ENCODE measurements around the gene AP1B1.

The AP1B1 gene

DNA sequence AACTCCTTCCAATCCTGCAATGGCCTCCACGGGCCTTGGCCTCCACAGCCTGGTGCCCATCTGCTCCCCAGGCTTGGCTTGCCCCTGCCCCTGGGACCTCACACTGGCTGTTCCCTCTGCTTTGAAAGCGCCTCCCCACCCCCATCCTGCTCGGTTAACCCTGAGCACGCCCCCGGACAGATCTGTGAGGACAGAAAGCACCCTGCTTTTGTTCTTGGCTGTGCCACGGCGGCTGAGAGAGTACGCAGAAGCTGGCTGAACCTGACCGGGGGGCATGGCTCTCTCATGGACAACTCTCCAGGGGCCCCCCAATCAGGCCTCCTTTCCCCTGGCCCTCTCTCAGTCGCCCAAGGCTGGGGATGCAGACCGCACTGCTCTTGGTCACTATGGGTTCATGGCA is 52.7 kb downstream of the AP1B1 start:
- Histone ChIP-seq H3K27me3 (ENCODE audit: control insufficient read depth, insufficient read depth, low read length) (no peaks in the 10 kb centered on the region), H3K4me1 (ENCODE audit: control insufficient read depth, insufficient read depth, low read length) (no peaks in the 10 kb centered on the region), H3K9me3 (ENCODE audit: control insufficient read depth, low read length) (no peaks in the 10 kb centered on the region), H3K9ac (ENCODE audit: low read length) (no peak overlapping the region), H3K4me3 (ENCODE audit: low read length) (no peak overlapping the region), H3K36me3 (ENCODE audit: control insufficient read depth, insufficient read depth, low read length) (peaks cover 22% of the 10 kb centered on the region)

- H3K4me3 ChIP-seq (ENCODE audit: low read length): no peak overlapping the region
- no peaks in the 10 kb centered on the region for H3K27me3 ChIP-seq (ENCODE audit: control insufficient read depth, insufficient read depth, low read length)
- H3K4me1 ChIP-seq (ENCODE audit: control insufficient read depth, insufficient read depth, low read length): no peaks in the 10 kb centered on the region
- no peak overlapping the region for H3K9ac ChIP-seq (ENCODE audit: low read length)
- peaks cover 14% of the 10 kb centered on the region for H3K36me3 ChIP-seq (ENCODE audit: control insufficient read depth, insufficient read depth, low read length)
- H3K9me3 ChIP-seq (ENCODE audit: control insufficient read depth, low read length): no peaks in the 10 kb centered on the region
Observed at GRCh38 chr22:29334696-29335344, 53.5 kb downstream of the AP1B1 start.

DNA sequence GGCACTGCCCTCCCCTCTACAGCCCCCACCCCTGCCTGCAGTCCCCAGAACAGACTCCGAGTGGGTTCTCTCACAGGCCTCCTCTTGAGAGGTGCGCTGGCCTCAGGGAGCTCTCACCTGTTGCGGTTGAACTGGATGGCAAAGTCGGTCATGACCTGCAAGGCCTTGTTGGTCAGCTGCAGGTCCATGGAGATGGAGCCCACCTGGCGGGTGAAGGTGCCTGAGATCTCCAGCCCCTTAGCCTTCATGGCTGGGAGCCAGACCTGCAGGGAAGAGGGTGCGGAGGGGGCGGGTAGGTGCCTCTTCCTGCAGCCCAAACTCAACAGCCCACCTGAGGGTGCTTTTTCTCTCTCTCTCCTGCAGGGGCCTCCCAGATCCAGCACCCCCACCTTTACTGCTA is 54.2 kb downstream of the AP1B1 start:
- Histone ChIP-seq H3K9me3 (ENCODE audit: control insufficient read depth, low read length) (no peaks in the 10 kb centered on the region), H3K9ac (ENCODE audit: low read length) (no peak overlapping the region), H3K27me3 (ENCODE audit: control insufficient read depth, insufficient read depth, low read length) (no peaks in the 10 kb centered on the region), H3K36me3 (ENCODE audit: control insufficient read depth, insufficient read depth, low read length) (peaks cover 14% of the 10 kb centered on the region), H3K4me3 (ENCODE audit: low read length) (no peak overlapping the region), H3K4me1 (ENCODE audit: control insufficient read depth, insufficient read depth, low read length) (no peaks in the 10 kb centered on the region)

GRCh38 chr22:29332886-29333496 is 55.4 kb downstream of the AP1B1 start:
- Histone ChIP-seq H3K9ac (ENCODE audit: low read length) (no peak overlapping the region), H3K4me1 (ENCODE audit: control insufficient read depth, insufficient read depth, low read length) (no peaks in the 10 kb centered on the region), H3K4me3 (ENCODE audit: low read length) (no peak overlapping the region), H3K36me3 (ENCODE audit: control insufficient read depth, insufficient read depth, low read length) (peaks cover 7% of the 10 kb centered on the region), H3K9me3 (ENCODE audit: control insufficient read depth, low read length) (no peaks in the 10 kb centered on the region), H3K27me3 (ENCODE audit: control insufficient read depth, insufficient read depth, low read length) (no peaks in the 10 kb centered on the region)

GRCh38 chr22:29331658-29332300 is 56.6 kb downstream of the AP1B1 start:
- Histone ChIP-seq H3K9ac (ENCODE audit: low read length) (no peak overlapping the region), H3K36me3 (ENCODE audit: control insufficient read depth, insufficient read depth, low read length) (no peaks in the 10 kb centered on the region), H3K27me3 (ENCODE audit: control insufficient read depth, insufficient read depth, low read length) (no peaks in the 10 kb centered on the region), H3K4me1 (ENCODE audit: control insufficient read depth, insufficient read depth, low read length) (no peaks in the 10 kb centered on the region), H3K9me3 (ENCODE audit: control insufficient read depth, low read length) (no peaks in the 10 kb centered on the region), H3K4me3 (ENCODE audit: low read length) (no peak overlapping the region)

DNA sequence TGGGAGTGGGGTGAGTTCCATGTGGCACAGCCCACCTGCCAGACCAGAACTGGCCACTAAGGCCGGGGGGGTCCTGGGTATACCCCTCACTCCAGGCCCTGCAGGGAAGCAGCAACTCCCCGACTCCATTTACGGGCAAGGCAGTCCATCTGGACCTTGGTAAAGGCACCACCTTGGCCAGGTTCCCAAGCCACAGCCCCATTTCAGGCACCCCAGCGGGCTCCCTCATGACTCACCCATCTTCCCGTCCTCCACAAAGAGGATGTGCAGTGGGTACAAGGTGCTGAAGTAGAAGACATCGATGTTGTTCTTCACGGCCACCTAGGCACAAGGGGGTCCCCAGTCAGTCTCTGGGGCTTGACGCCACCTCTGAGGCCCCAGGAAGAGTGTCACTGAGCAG is 57.2 kb downstream of the AP1B1 start:
- H3K9ac ChIP-seq (ENCODE audit: low read length): no peak overlapping the region
- no peaks in the 10 kb centered on the region for H3K27me3 ChIP-seq (ENCODE audit: control insufficient read depth, insufficient read depth, low read length)
- no peak overlapping the region for H3K4me3 ChIP-seq (ENCODE audit: low read length)
- H3K4me1 ChIP-seq (ENCODE audit: control insufficient read depth, insufficient read depth, low read length): no peaks in the 10 kb centered on the region
- no peaks in the 10 kb centered on the region for H3K36me3 ChIP-seq (ENCODE audit: control insufficient read depth, insufficient read depth, low read length)
- no peaks in the 10 kb centered on the region for H3K9me3 ChIP-seq (ENCODE audit: control insufficient read depth, low read length)

GRCh38 chr22:29330753-29331152 is 57.6 kb downstream of the AP1B1 start:
- H3K9me3 ChIP-seq (ENCODE audit: control insufficient read depth, low read length): no peaks in the 10 kb centered on the region
- no peak overlapping the region for H3K4me3 ChIP-seq (ENCODE audit: low read length)
- no peak overlapping the region for H3K9ac ChIP-seq (ENCODE audit: low read length)
- no peaks in the 10 kb centered on the region for H3K36me3 ChIP-seq (ENCODE audit: control insufficient read depth, insufficient read depth, low read length)
- H3K4me1 ChIP-seq (ENCODE audit: control insufficient read depth, insufficient read depth, low read length): no peaks in the 10 kb centered on the region
- H3K27me3 ChIP-seq (ENCODE audit: control insufficient read depth, insufficient read depth, low read length): no peaks in the 10 kb centered on the region

DNA sequence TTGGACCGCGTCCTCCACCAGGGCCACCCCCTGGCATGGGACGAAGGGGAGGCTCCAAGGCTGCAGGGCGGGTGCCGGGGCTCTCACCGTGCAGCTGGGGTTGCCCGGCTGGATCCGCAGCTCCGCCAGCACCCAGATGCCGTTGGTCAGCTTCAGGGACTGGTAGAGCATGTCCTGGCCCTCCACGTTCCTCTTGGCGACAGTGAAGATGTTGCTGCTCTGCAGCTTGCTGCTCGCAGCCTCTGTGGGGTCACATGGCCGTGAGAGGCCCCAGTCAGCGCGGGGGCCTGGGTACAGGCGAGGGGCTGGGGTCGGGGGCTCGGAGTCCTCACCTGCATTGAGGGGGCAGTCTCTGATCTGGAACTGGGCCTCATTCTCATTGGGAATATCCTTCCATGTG is 58.1 kb downstream of the AP1B1 start:
- H3K36me3 ChIP-seq (ENCODE audit: control insufficient read depth, insufficient read depth, low read length): no peaks in the 10 kb centered on the region
- H3K27me3 ChIP-seq (ENCODE audit: control insufficient read depth, insufficient read depth, low read length): no peaks in the 10 kb centered on the region
- no peaks in the 10 kb centered on the region for H3K4me1 ChIP-seq (ENCODE audit: control insufficient read depth, insufficient read depth, low read length)
- no peak overlapping the region for H3K4me3 ChIP-seq (ENCODE audit: low read length)
- H3K9me3 ChIP-seq (ENCODE audit: control insufficient read depth, low read length): no peaks in the 10 kb centered on the region
- no peak overlapping the region for H3K9ac ChIP-seq (ENCODE audit: low read length)

DNA sequence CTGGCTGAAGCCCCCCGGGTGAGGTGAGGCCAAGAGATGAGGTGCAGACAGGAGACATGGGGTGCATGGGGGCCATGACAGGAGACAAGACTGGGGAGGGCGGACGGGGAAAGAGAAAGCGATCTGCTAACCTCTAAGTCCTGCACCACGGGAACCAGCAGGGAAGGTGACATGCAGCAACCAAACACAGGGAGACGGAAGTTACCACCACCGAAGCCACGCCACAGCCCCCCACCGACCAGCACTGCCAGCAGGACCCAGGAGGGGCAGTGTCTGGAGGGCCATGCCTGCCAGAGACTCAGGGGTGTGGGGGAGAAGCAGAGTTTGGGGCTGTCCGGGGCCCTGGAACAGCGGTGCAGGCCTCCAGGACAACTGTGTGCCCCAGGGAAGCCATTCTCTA is 58.8 kb downstream of the AP1B1 start:
- Histone ChIP-seq H3K9ac (ENCODE audit: low read length) (no peak overlapping the region), H3K27me3 (ENCODE audit: control insufficient read depth, insufficient read depth, low read length) (no peaks in the 10 kb centered on the region), H3K36me3 (ENCODE audit: control insufficient read depth, insufficient read depth, low read length) (no peaks in the 10 kb centered on the region), H3K4me3 (ENCODE audit: low read length) (no peak overlapping the region), H3K9me3 (ENCODE audit: control insufficient read depth, low read length) (no peaks in the 10 kb centered on the region), H3K4me1 (ENCODE audit: control insufficient read depth, insufficient read depth, low read length) (no peaks in the 10 kb centered on the region)

- Histone ChIP-seq H3K9ac (ENCODE audit: low read length) (no peak overlapping the region), H3K36me3 (ENCODE audit: control insufficient read depth, insufficient read depth, low read length) (no peaks in the 10 kb centered on the region), H3K27me3 (ENCODE audit: control insufficient read depth, insufficient read depth, low read length) (no peaks in the 10 kb centered on the region), H3K4me3 (ENCODE audit: low read length) (no peak overlapping the region), H3K9me3 (ENCODE audit: control insufficient read depth, low read length) (no peaks in the 10 kb centered on the region), H3K4me1 (ENCODE audit: control insufficient read depth, insufficient read depth, low read length) (no peaks in the 10 kb centered on the region)
Observed at GRCh38 chr22:29328566-29329500, 59.5 kb downstream of the AP1B1 start.

GRCh38 chr22:29328055-29328454 is 60.3 kb downstream of the AP1B1 start:
- Histone ChIP-seq H3K4me1 (ENCODE audit: control insufficient read depth, insufficient read depth, low read length) (no peaks in the 10 kb centered on the region), H3K9ac (ENCODE audit: low read length) (no peak overlapping the region), H3K27me3 (ENCODE audit: control insufficient read depth, insufficient read depth, low read length) (no peaks in the 10 kb centered on the region), H3K9me3 (ENCODE audit: control insufficient read depth, low read length) (no peaks in the 10 kb centered on the region), H3K4me3 (ENCODE audit: low read length) (no peak overlapping the region), H3K36me3 (ENCODE audit: control insufficient read depth, insufficient read depth, low read length) (no peaks in the 10 kb centered on the region)
